DOHH2 (cell line): ENCODE data around the gene WWOX.

Experiments used
- H3F3A ChIP-seq: fragments of 200-600 bp; sonication (generic), shearing (Covaris generic); 2 replicates; pipeline ENCODE4 v1.6.0; 2016; ENCODE audit warnings: antibody characterized with exemption, mild to moderate bottlenecking; ENCODE audit not compliant: control insufficient read depth, insufficient read depth
- H3K27ac ChIP-seq: fragments of 200-600 bp; sonication (generic); 2 replicates; pipeline ENCODE4 v1.5.1; 2014; ENCODE audit warnings: low read depth, mild to moderate bottlenecking, low read length, moderate library complexity
- H3K27me3 ChIP-seq: fragments of 200-600 bp; sonication (generic); 2 replicates; pipeline ENCODE4 v1.6.1; 2014; ENCODE audit warnings: mild to moderate bottlenecking, low read length, mixed read lengths; ENCODE audit not compliant: control insufficient read depth
- H3K36me3 ChIP-seq: fragments of 200-600 bp; sonication (generic); 2 replicates; pipeline ENCODE4 v1.6.1; 2014; ENCODE audit warnings: mild to moderate bottlenecking, low read length, moderate library complexity, mixed read lengths; ENCODE audit not compliant: control insufficient read depth
- H3K4me1 ChIP-seq: fragments of 200-600 bp; sonication (generic); 2 replicates; pipeline ENCODE4 v1.6.1; 2014; ENCODE audit warnings: mild to moderate bottlenecking, low read length, mixed read lengths; ENCODE audit not compliant: control insufficient read depth
- H3K4me2 ChIP-seq: fragments of 200-600 bp; sonication (generic); 2 replicates; pipeline ENCODE4 v1.6.0; 2014; ENCODE audit warnings: mild to moderate bottlenecking, low read length, moderate library complexity
- H3K4me3 ChIP-seq: fragments of 200-600 bp; sonication (generic); 2 replicates; pipeline ENCODE4 v1.5.1; 2014; ENCODE audit warnings: mild to moderate bottlenecking, low read length, mixed read lengths
- H3K79me2 ChIP-seq: fragments of 200-600 bp; sonication (generic); 2 replicates; pipeline ENCODE4 v1.6.1; 2014; ENCODE audit warnings: mild to moderate bottlenecking, low read length, mixed read lengths; ENCODE audit not compliant: control insufficient read depth
- H3K9me2 ChIP-seq: fragments of 200-600 bp; sonication (generic); replicated peaks from 2 replicates; pipeline ENCODE4 v1.6.1; 2014; ENCODE audit warnings: mild to moderate bottlenecking, low read length, mixed read lengths; ENCODE audit not compliant: control insufficient read depth
- H3K9me3 ChIP-seq: fragments of 200-600 bp; sonication (generic); 2 replicates; pipeline ENCODE4 v1.6.1; 2014; ENCODE audit warnings: antibody characterized with exemption, low read length, mixed read lengths; ENCODE audit not compliant: control insufficient read depth, insufficient read depth
- H4K20me1 ChIP-seq: fragments of 200-600 bp; sonication (generic); 2 replicates; pipeline ENCODE4 v1.6.0; 2014; ENCODE audit warnings: low read depth, mild to moderate bottlenecking, antibody characterized with exemption, low read length, moderate library complexity; ENCODE audit not compliant: control insufficient read depth, insufficient read depth
- EZH2phosphoT487 ChIP-seq: fragments of 200-600 bp; sonication (generic); IDR thresholded peaks from 2 replicates; pipeline ENCODE4 v1.6.1; 2017; ENCODE audit warnings: borderline replicate concordance, mild to moderate bottlenecking, antibody characterized with exemption, low read length, moderate library complexity, mixed read lengths
- TF ChIP-seq, protein P1 (sequence below): fragments of 200-600 bp; sonication (generic); IDR thresholded peaks from one replicate; pipeline ENCODE4 v1.5.1; 2014; ENCODE audit warnings: antibody characterized with exemption, mild to moderate bottlenecking, low read depth, low read length; ENCODE audit not compliant: poor library complexity, severe bottlenecking

WWOX gene

GRCh38 chr16:78213751-78214150 lies 114.3 kb downstream of the WWOX start:
- Histone ChIP-seq H3K4me1 (peaks cover 12% of the 10 kb centered on the region), H3K79me2 (no peaks in the 10 kb centered on the region), H4K20me1 (no peaks in the 10 kb centered on the region), H3K27ac (no peak overlapping the region), H3K4me3 (no peak overlapping the region), H3K4me2 (no peak overlapping the region), H3K36me3 (no peaks in the 10 kb centered on the region), H3K27me3 (no peaks in the 10 kb centered on the region), H3K9me3 (no peaks in the 10 kb centered on the region), H3F3A (no peaks in the 10 kb centered on the region), H3K9me2 (no peaks in the 10 kb centered on the region)
- no peak for TF ChIP-seq EZH2phosphoT487
- TF ChIP-seq, protein P1, sequence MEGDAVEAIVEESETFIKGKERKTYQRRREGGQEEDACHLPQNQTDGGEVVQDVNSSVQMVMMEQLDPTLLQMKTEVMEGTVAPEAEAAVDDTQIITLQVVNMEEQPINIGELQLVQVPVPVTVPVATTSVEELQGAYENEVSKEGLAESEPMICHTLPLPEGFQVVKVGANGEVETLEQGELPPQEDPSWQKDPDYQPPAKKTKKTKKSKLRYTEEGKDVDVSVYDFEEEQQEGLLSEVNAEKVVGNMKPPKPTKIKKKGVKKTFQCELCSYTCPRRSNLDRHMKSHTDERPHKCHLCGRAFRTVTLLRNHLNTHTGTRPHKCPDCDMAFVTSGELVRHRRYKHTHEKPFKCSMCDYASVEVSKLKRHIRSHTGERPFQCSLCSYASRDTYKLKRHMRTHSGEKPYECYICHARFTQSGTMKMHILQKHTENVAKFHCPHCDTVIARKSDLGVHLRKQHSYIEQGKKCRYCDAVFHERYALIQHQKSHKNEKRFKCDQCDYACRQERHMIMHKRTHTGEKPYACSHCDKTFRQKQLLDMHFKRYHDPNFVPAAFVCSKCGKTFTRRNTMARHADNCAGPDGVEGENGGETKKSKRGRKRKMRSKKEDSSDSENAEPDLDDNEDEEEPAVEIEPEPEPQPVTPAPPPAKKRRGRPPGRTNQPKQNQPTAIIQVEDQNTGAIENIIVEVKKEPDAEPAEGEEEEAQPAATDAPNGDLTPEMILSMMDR: no peak

GRCh38 chr16:78215222-78215621 lies 115.8 kb downstream of the WWOX start:
- no peak overlapping the region for H3K4me2 ChIP-seq
- no peaks in the 10 kb centered on the region for H3K36me3 ChIP-seq
- no peak overlapping the region for H3K4me3 ChIP-seq
- no peaks in the 10 kb centered on the region for H3F3A ChIP-seq
- TF ChIP-seq, protein P1: no peak
- TF ChIP-seq EZH2phosphoT487: no peak
- H3K9me2 ChIP-seq: no peaks in the 10 kb centered on the region
- no peaks in the 10 kb centered on the region for H3K9me3 ChIP-seq
- no peaks in the 10 kb centered on the region for H3K27me3 ChIP-seq
- no peaks in the 10 kb centered on the region for H3K79me2 ChIP-seq
- H3K4me1 ChIP-seq: peaks cover 17% of the 10 kb centered on the region
- H3K27ac ChIP-seq: no peak overlapping the region
- no peaks in the 10 kb centered on the region for H4K20me1 ChIP-seq

GRCh38 chr16:78216166-78216745 lies 116.8 kb downstream of the WWOX start:
- no peaks in the 10 kb centered on the region for H4K20me1 ChIP-seq
- TF ChIP-seq, protein P1: no peak
- TF ChIP-seq EZH2phosphoT487: no peak
- no peak overlapping the region for H3K27ac ChIP-seq

More at GRCh38 chr16:78216166-78216745, 116.8 kb downstream of the WWOX start:
- Histone ChIP-seq H3K79me2 (no peaks in the 10 kb centered on the region), H3K9me3 (no peaks in the 10 kb centered on the region), H3K4me3 (no peak overlapping the region), H3K4me2 (no peak overlapping the region), H3F3A (no peaks in the 10 kb centered on the region), H3K27me3 (no peaks in the 10 kb centered on the region), H3K9me2 (no peaks in the 10 kb centered on the region), H3K4me1 (peaks cover 27% of the 10 kb centered on the region), H3K36me3 (no peaks in the 10 kb centered on the region)
